ENCODE data around the gene FBLN5.

GRCh38 chr14:91971188-91971778 lies 23.8 kb upstream of the FBLN5 start:
- no peak for TF ChIP-seq CTCF (IDR thresholded peaks at IDR 0.05)
- no peak for TF ChIP-seq POLR2A (IDR thresholded peaks at IDR 0.05)
- TF ChIP-seq EP300 (IDR thresholded peaks at IDR 0.05), result no peak

Measured in sigmoid colon (tissue), 4 donors.